K562 (cell line): Measurements from ENCODE around the gene TAS1R3. TPM values are rescaled to one million over a fixed set of nuclear protein-coding genes. Genes with fewer than 3 reads are reported as not detected.
"Not testable (repeated sequence)": the region's sequence is repeated elsewhere in the genome, so short reads cannot be mapped to it uniquely, and the experiment has no call there.

Source experiments
- ATAC-seq: fragments of 200-7000 bp; cut with Tn5 transposase; 3 replicates; pipeline ENCODE4 v1.9.1; 2020; ENCODE audit warnings: moderate library complexity
- BruUV-seq: library from RNA; stranded (reverse); fragments of 400-500 nt; replicated peaks from 2 replicates; lab custom pipeline; 2021; lab: Mats Ljungman, UMichigan
- CTCF ChIA-PET: fragments of 300-600 bp; formaldehyde crosslinking; extraction: SDS; loops from one replicate; lab custom pipeline; 2021; ENCODE audit warnings: low intra/inter-chr PET ratio; lab: Yijun Ruan, JAX
- POLR2A ChIA-PET: fragments of 300-600, 350-650 bp; sonication (Branson Sonifier 250); formaldehyde crosslinking; extraction: SDS; loops from one replicate; lab custom pipeline; 2021; ENCODE audit warnings: antibody characterized with exemption, inconsistent platforms; lab: Yijun Ruan, JAX
- DNase-seq, 4 experiments: peaks; one replicate each; pipeline versions ENCODE4 v3.0.0 to v3.0.0-alpha.2; 2011 to 2018; ENCODE audit warnings: low spot score in 3 of 4, mixed read lengths in 3 of 4; ENCODE audit errors: extremely low read depth in 1 of 4
- FAIRE-seq: peaks from 2 replicates; lab custom pipeline; 2011; peaks lifted over from hg19 to GRCh38; lab: Jason Lieb, UNC
- H2AFZ ChIP-seq: 2 replicates; pipeline ENCODE4 v1.6.0; 2011; ENCODE audit warnings: low read depth, low read length, control low read depth, inconsistent platforms
- H3K27ac ChIP-seq: fragments of 200-600 bp; 3 replicates; pipeline ENCODE4 v1.8.0; 2011; ENCODE audit warnings: low read depth, mild to moderate bottlenecking, control low read depth, inconsistent platforms, low read length, moderate library complexity, mixed read lengths; ENCODE audit errors: extremely low read depth
- H3K27me3 ChIP-seq, 2 experiments: fragments of 300-600 bp in 1 of 2; 2 replicates in 1 of 2; 3 replicates in 1 of 2; pipeline versions ENCODE4 v1.6.0 to v1.8.0; 2011; ENCODE audit warnings: inconsistent platforms in 2 of 2, low read length in 2 of 2, mild to moderate bottlenecking in 1 of 2, mixed read lengths in 1 of 2, moderate library complexity in 1 of 2; ENCODE audit not compliant: control insufficient read depth in 2 of 2, insufficient read depth in 2 of 2
- H3K36me3 ChIP-seq: fragments of 300-600 bp; 3 replicates; pipeline ENCODE4 v1.8.0; 2011; ENCODE audit warnings: mild to moderate bottlenecking, low read length, inconsistent platforms; ENCODE audit not compliant: control insufficient read depth, insufficient read depth
- H3K4me1 ChIP-seq, 2 experiments: fragments of 200-600 bp in 1 of 2; replicated peaks in 1 of 2; 2 replicates in 1 of 2; 3 replicates in 1 of 2; pipeline versions ENCODE4 v1.5.1 to v1.8.0; 2011; ENCODE audit warnings: inconsistent platforms in 2 of 2, low read length in 2 of 2, mild to moderate bottlenecking in 1 of 2, mixed read lengths in 1 of 2, moderate library complexity in 1 of 2; ENCODE audit not compliant: control insufficient read depth in 2 of 2, insufficient read depth in 2 of 2
- H3K4me2 ChIP-seq: 2 replicates; pipeline ENCODE4 v1.6.1; 2011; ENCODE audit warnings: low read length, control low read depth, inconsistent platforms, mixed read lengths; ENCODE audit not compliant: insufficient read depth
- H3K4me3 ChIP-seq: fragments of 200-600 bp; sonication (generic), shearing (Covaris generic); 2 replicates; pipeline ENCODE4 v1.5.1; 2016; ENCODE audit warnings: control low read depth, inconsistent platforms
- H3K79me2 ChIP-seq: fragments of 200-600 bp; 3 replicates; pipeline ENCODE4 v1.8.0; 2011; ENCODE audit warnings: low read length, inconsistent platforms; ENCODE audit not compliant: control insufficient read depth, insufficient read depth
- H3K9ac ChIP-seq, 2 experiments: 2 replicates each; pipeline versions ENCODE4 v1.6.0 to v1.6.1; 2011; ENCODE audit warnings: low read depth in 2 of 2, low read length in 2 of 2, control low read depth in 1 of 2, inconsistent platforms in 1 of 2, mild to moderate bottlenecking in 1 of 2, mixed read lengths in 1 of 2; ENCODE audit not compliant: insufficient read depth in 1 of 2
- H3K9me1 ChIP-seq: one replicate; pipeline ENCODE4 v1.6.0; 2011; ENCODE audit warnings: inconsistent platforms, mild to moderate bottlenecking, low read length, moderate library complexity; ENCODE audit not compliant: control insufficient read depth, insufficient read depth
- H3K9me3 ChIP-seq: replicated peaks from 2 replicates; pipeline ENCODE4 v1.5.1; 2011; ENCODE audit warnings: low read depth, low read length, inconsistent platforms; ENCODE audit not compliant: control insufficient read depth, insufficient read depth
- H4K20me1 ChIP-seq: replicated peaks from 2 replicates; pipeline ENCODE4 v1.6.1; 2011; ENCODE audit warnings: low read length, inconsistent platforms, mixed read lengths; ENCODE audit not compliant: control insufficient read depth, insufficient read depth
- FOXJ3 ChIP-seq: sonication (generic); formaldehyde crosslinking; IDR thresholded peaks from 2 replicates; pipeline ENCODE4 v1.4.0; 2020; ENCODE audit warnings: mild to moderate bottlenecking, missing genetic modification reagents
- POLR2A ChIP-seq: fragments of 450-650 bp; conservative IDR thresholded peaks from 2 replicates; pipeline ENCODE4 v1.6.1; 2016
- SUPT5H ChIP-seq: fragments of 450-650 bp; IDR thresholded peaks from 2 replicates; pipeline ENCODE4 v1.6.1; 2016
- ZNF707 ChIP-seq: fragments of 250-450 bp; sonication (Bioruptor Pico); conservative IDR thresholded peaks from 2 replicates; pipeline ENCODE4 v1.8.0; 2022; ENCODE audit warnings: inconsistent platforms, mild to moderate bottlenecking, moderate library complexity
- WGBS: fragments of 100-300 bp; shearing (Covaris generic); methylation state at CpG from one replicate; pipeline ENCODE4 v1.1.6; 2016; ENCODE audit warnings: low coverage, mixed read lengths; ENCODE audit not compliant: insufficient coverage; ENCODE audit errors: missing lambda C conversion rate; 5-methylcytosine and 5-hydroxymethylcytosine counted together
- in situ Hi-C: fragments of 300-500 bp; cut with MboI; formaldehyde crosslinking; loops from 4 replicates; pipeline ENCODE4 v1.15.0; 2018; ENCODE audit warnings: inconsistent platforms, mixed read lengths
- intact Hi-C: fragments of 100-400 bp; cut with micrococcal nuclease; formaldehyde crosslinking; loops from 2 replicates; pipeline ENCODE4 v1.14.2; 2022
- polyA plus RNA-seq, 8 experiments: library from polyadenylated mRNA; depleted of rRNA in 4 of 8; stranded (reverse) in 5 of 8; unstranded in 3 of 8; fragments of >200 nt; fragmentation: Nextera tagmentation in 2 of 8; fragmentation: Illumina TruSeq in 1 of 8; extraction: Ambion mirVana in 2 of 8; extraction: Trizol in 1 of 8; gene quantifications; 2 replicates each; pipeline versions ENCODE4 v1.2.1 to v1.2.3, GENCODE V29; 2011 to 2014; ENCODE audit warnings: inconsistent platforms in 1 of 8, missing spikeins in 1 of 8
- total RNA-seq, 7 experiments: library from RNA; depleted of rRNA in 6 of 7; stranded (reverse); fragments of >200 nt in 6 of 7; fragmentation: Illumina TruSeq in 2 of 7; extraction: Trizol in 2 of 7; gene quantifications; 2 replicates each; pipeline versions ENCODE4 v1.2.1 to v1.2.3, GENCODE V29; 2011 to 2021; ENCODE audit warnings: low replicate concordance in 1 of 7
- TF ChIP-seq, protein P1 (sequence below): sonication (generic); formaldehyde crosslinking; IDR thresholded peaks from 2 replicates; pipeline ENCODE4 v1.9.0; 2022; ENCODE audit warnings: mild to moderate bottlenecking, missing genetic modification reagents

The TAS1R3 gene
- total and polyA plus RNA-seq, 9 of the 15 experiments (the other 6 are each of a cell fraction or from before 2014, with no cell fraction given): 0.07 to 0.13 TPM; not detected in 7

- BruUV-seq, CTCF ChIA-PET, H2AFZ ChIP-seq, H3K9me3 ChIP-seq, intact Hi-C loops, in situ Hi-C loops, ATAC-seq, H3K4me3 ChIP-seq, DNase-seq, H3K27me3 ChIP-seq, H3K4me2 ChIP-seq, H3K9ac ChIP-seq: not testable (repeated sequence)
- H3K4me1 ChIP-seq: peaks cover 27 to 88% of the 10 kb centered on the region in 2 experiments
- peaks cover 89% of the 10 kb centered on the region for H3K36me3 ChIP-seq
- POLR2A ChIA-PET: interaction anchor here (0.8 kb wide), 1 partner anchor 22 kb away, joined by 3 read pairs; no protein-coding TSS in a partner anchor
- peaks cover 43% of the 10 kb centered on the region for H3K79me2 ChIP-seq
- 0 out of 3 replicates have a peak overlapping the region, but pooled peaks have one; percentile 10 for H3K27ac ChIP-seq
- H3K9me1 ChIP-seq: peaks cover 13% of the 10 kb centered on the region
- H4K20me1 ChIP-seq: peaks cover 28% of the 10 kb centered on the region
- TF ChIP-seq FOXJ3 (CRISPR knock-in tag): 0 out of 2 replicates have a peak, but pooled peaks have one; percentile 22
- peak; percentile 73 for TF ChIP-seq POLR2A
- TF ChIP-seq, protein P1, sequence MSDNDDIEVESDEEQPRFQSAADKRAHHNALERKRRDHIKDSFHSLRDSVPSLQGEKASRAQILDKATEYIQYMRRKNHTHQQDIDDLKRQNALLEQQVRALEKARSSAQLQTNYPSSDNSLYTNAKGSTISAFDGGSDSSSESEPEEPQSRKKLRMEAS (CRISPR knock-in tag): peak; percentile 41; the same call in 1 of the 2 replicates
- TF ChIP-seq SUPT5H: peak; percentile 57
- 90% methylated on average over 8 of the region's 8 CpGs for WGBS
- FAIRE-seq: peak; percentile 26
These were observed 14.9 kb upstream of the TAS1R3 start for GRCh38 chr1:1316199-1316598.

- no TSS peak for BruUV-seq
- peaks cover 89% of the 10 kb centered on the region for H3K36me3 ChIP-seq
These were observed 13.7 kb upstream of the TAS1R3 start for GRCh38 chr1:1317420-1317819.

More at GRCh38 chr1:1317420-1317819, 13.7 kb upstream of the TAS1R3 start:
- H3K9me3 ChIP-seq: no peaks in the 10 kb centered on the region
- in situ Hi-C loops: no loop called here
- TF ChIP-seq POLR2A (peak; percentile 28; the same call in 1 of the 2 replicates), ZNF707 (no peak)
- H2AFZ ChIP-seq: no peak overlapping the region
- DNase-seq (no peak), ATAC-seq (no peak), FAIRE-seq (peak; percentile 40)
- WGBS: 90% methylated on average over 6 of the region's 6 CpGs
- H3K79me2 ChIP-seq: peaks cover 55% of the 10 kb centered on the region
- no peaks in the 10 kb centered on the region for H3K27me3 ChIP-seq
- peaks cover 13% of the 10 kb centered on the region for H3K9me1 ChIP-seq
- no peak overlapping the region for H3K4me3 ChIP-seq
- peaks cover 27 to 86% of the 10 kb centered on the region in 2 experiments for H3K4me1 ChIP-seq
- POLR2A ChIA-PET: no interaction called here
- no peak overlapping the region for H3K4me2 ChIP-seq
- H3K27ac ChIP-seq: peak overlapping the region; percentile 31; the same call in 1 of the 3 replicates
- intact Hi-C loops: no loop called here
- peaks cover 21% of the 10 kb centered on the region; the same call in 1 of the 2 replicates for H4K20me1 ChIP-seq
- no peak overlapping the region for H3K9ac ChIP-seq
- CTCF ChIA-PET: no interaction called here
